Measurements from ENCODE around the gene UBL7.

DNA sequence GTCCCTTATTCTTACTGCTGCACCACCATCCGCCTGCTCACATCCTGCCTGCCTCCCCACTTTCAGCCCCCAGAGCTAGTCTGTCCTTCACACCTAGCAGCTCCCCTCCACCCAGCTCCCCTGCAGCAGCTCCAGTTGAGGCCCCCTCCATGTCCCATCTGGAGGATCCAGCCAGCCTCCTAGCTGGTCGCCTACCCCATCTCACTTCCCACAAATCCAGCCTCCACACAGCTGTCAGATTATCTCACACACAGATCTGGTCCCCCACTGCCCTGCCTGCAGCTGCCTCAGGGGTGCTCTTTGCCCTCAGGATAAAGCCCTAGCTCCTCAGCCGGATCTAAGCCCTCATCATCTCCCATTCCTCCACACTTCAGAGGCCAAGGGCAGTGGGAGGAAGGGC, 18.4 kb downstream of the UBL7 start:
- TF ChIP-seq, protein P1, sequence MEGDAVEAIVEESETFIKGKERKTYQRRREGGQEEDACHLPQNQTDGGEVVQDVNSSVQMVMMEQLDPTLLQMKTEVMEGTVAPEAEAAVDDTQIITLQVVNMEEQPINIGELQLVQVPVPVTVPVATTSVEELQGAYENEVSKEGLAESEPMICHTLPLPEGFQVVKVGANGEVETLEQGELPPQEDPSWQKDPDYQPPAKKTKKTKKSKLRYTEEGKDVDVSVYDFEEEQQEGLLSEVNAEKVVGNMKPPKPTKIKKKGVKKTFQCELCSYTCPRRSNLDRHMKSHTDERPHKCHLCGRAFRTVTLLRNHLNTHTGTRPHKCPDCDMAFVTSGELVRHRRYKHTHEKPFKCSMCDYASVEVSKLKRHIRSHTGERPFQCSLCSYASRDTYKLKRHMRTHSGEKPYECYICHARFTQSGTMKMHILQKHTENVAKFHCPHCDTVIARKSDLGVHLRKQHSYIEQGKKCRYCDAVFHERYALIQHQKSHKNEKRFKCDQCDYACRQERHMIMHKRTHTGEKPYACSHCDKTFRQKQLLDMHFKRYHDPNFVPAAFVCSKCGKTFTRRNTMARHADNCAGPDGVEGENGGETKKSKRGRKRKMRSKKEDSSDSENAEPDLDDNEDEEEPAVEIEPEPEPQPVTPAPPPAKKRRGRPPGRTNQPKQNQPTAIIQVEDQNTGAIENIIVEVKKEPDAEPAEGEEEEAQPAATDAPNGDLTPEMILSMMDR (IDR thresholded peaks at IDR 0.05; ENCODE audit: insufficient read depth, low read length) = no peak
- TF ChIP-seq, protein P2, sequence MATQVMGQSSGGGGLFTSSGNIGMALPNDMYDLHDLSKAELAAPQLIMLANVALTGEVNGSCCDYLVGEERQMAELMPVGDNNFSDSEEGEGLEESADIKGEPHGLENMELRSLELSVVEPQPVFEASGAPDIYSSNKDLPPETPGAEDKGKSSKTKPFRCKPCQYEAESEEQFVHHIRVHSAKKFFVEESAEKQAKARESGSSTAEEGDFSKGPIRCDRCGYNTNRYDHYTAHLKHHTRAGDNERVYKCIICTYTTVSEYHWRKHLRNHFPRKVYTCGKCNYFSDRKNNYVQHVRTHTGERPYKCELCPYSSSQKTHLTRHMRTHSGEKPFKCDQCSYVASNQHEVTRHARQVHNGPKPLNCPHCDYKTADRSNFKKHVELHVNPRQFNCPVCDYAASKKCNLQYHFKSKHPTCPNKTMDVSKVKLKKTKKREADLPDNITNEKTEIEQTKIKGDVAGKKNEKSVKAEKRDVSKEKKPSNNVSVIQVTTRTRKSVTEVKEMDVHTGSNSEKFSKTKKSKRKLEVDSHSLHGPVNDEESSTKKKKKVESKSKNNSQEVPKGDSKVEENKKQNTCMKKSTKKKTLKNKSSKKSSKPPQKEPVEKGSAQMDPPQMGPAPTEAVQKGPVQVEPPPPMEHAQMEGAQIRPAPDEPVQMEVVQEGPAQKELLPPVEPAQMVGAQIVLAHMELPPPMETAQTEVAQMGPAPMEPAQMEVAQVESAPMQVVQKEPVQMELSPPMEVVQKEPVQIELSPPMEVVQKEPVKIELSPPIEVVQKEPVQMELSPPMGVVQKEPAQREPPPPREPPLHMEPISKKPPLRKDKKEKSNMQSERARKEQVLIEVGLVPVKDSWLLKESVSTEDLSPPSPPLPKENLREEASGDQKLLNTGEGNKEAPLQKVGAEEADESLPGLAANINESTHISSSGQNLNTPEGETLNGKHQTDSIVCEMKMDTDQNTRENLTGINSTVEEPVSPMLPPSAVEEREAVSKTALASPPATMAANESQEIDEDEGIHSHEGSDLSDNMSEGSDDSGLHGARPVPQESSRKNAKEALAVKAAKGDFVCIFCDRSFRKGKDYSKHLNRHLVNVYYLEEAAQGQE (IDR thresholded peaks at IDR 0.05; ENCODE audit: insufficient replicate concordance, low read depth) = no peak
- TF ChIP-seq POLR2AphosphoS5 (IDR thresholded peaks at IDR 0.05; ENCODE audit: low read depth) (no peak), GABPA (IDR thresholded peaks at IDR 0.05; ENCODE audit: low read depth) (no peak), SPI1 (IDR thresholded peaks at IDR 0.05; ENCODE audit: borderline replicate concordance, low read depth) (no peak)
